GM18907 (cell line): Measurements from ENCODE around the gene RPL3.

ENCODE experiments used
- ATAC-seq: cut with Tn5 transposase; IDR thresholded peaks from one replicate; pipeline ENCODE4 v1.9.1; 2021; ENCODE audit warnings: mild to moderate bottlenecking, moderate library complexity; ENCODE audit not compliant: unreplicated experiment

The RPL3 gene

DNA sequence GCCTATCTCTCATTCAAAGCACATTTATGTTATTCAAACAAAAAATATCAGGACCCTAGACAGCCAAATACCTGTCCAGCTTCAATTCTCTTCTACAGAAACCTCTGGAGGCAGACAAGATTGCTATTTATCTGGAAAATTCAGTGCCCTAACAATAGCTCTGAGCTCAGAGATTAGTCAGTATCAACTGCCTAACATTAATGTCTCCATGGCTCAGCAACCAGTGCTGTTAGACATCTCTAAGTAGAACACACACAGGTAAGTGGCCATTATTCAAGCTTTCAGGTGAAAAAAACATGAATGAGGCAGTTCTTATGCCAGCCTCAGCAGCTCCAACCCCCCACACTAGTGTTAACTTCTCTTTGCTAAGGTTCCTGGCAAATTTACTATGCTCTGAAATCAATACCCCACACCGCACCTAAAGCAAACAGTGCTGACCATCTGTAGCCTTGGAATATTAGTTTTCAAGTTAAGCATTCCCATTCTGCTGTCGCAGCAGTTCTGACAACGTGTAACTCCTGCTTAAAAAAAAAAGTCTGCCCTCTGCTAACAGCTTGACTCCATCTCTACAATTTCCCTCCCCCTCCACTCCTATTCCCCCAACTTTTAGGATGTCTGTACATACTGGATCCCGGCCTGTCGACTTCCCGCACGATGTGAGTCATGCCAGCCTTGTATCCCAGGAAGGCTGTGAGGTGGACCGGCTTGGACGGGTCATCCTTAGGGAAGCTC lies 1.5 kb downstream of the RPL3 start:
- no peak for ATAC-seq

DNA sequence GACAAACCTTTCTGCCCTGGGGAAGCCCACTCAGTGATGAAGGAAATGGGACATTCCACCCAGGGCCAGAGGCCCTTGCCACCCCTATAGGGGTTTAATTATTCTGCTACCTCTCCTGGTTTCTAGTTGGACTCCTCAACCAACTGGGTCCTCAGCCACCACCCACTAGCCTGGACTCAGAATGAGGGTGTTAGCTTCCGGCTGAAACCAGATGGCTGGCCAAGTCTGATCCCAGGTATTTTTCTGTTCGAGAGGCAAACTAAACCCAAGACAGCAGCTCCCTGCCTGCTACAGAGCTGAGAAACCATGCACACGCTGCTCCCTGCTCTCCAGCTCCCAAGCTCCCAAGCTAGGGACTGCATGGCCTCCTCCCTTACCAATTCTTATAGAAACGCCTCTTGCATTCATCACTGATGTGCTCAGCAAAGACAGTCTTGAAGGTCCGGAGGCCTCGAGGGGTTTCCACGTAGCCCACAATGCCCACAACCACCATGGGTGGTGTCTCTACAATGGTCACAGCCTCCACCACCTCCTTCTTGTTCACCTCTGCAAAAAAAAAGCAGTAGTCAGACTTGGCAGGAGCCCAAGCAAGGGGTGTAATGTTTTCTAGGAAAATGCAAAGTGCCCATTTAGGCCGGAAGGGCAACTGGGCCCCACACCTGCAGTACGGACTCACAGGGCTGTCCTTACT lies 2.2 kb downstream of the RPL3 start:
- no peak for ATAC-seq

DNA sequence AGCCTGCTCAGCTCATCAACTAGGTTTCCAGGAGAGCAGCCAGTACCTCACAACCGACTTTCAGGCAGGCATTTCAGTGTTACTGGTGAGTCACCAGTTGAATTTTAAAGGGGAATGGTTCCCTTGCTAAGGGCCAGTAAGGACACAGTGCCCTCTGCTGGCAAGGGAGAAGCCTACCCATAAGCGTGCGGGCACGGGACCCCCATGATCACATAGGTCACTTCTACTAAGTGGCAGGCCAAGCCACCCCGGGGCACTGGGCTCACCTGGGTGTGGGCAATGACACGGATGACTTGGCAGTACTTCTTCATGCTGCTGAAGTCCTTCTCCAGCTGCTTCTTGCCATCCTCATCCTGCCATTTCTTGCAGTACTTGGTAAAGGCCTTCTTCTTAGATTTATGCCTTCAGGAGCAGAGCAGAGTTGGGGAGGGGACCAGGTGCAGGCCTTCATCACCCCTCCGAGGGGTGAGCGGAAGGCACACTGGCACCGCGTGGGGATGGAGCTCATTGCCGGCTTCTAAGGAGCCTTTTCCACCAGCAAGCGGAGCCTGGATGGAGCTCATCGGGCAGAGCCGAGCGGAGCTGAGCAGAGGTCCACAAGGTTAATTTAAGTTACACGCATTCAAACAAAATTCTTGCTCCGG lies 2.9 kb downstream of the RPL3 start:
- no peak for ATAC-seq

DNA sequence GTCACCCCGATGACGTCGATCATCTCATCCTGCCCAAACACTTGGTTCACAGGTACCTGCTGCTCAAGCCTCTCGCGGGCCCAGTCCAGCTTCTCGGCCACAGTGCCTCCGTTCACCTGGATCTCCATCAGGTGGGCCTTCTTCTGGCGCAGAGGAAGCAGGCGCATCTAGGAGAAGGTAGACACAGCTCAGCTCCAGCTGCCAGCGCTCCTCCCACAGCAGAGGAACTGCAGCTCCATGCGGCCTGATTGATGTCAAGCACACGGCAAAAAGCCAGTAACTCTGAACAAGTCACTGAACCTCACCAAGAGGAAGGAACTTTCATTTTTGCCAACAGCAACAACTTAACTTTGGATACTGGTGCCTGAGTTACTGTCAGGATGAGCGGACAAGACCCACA lies 4.0 kb downstream of the RPL3 start:
- no peak for ATAC-seq

DNA sequence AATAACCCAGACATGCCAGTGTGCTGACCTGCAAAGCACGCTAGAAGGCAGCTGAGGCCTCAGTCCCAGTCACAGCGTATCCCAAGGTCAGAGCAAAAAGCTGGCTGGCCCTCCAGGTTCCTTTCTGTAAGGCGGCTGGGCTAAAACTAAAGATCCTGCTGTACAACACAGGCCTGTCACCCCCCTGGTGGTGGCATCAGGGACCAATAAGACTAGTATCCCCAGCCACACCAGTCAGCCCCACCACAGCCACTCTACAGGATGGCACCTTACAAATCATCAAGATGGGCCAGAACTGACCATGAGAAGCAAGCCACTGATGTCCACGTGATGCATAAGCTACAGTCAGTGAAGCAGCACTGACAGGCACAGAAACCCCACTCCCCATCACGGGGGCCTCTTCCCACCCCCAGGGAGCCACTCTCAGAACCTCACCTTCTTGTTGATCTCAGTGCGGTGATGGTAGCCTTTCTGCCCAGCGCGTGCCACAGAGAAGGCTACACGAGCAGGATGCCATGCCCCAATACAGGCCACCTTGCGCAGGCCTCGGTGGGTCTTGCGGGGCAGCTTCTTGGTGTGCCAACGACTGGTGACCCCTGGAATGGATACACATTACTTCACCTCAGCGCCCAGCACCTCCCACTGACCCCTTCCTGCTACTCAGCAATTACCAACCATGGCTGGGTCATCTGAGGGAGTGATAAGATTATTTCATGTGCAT lies 5.0 kb downstream of the RPL3 start:
- no peak for ATAC-seq

DNA sequence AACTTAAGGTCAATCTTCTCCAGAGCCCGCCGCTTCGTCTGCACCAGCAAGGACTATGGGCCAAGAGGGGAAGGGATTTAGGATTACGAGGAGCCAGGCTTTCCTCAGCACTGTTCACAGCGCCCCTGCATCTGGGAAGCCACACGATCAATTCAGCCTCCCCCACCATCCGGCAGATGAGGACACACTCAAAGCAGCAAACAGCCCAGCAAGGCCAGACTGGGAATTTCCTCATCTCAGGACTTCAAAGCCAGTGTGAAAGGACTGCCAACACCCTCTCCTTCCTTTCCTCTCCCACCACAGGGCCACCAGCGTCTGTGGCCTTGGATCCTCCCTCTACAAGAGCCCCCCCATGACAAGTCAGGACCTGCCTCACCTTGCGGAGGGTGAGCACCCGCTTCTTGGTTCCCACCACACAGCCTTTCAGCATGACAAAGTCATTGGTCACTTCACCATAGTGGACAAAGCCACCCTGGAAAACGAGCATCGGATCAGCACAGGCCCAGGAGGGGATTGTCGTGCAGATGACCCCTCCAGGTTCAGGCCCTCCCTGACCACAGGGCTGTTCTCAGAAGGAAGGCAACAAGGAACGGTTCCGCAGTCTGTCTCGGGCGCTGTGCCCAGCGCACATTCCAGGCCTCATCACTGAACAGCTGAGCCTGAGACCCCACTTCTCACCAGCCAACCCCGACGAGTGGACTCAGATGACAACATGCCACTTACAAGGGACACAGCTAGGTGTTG lies 6.0 kb downstream of the RPL3 start:
- ATAC-seq = no peak

DNA sequence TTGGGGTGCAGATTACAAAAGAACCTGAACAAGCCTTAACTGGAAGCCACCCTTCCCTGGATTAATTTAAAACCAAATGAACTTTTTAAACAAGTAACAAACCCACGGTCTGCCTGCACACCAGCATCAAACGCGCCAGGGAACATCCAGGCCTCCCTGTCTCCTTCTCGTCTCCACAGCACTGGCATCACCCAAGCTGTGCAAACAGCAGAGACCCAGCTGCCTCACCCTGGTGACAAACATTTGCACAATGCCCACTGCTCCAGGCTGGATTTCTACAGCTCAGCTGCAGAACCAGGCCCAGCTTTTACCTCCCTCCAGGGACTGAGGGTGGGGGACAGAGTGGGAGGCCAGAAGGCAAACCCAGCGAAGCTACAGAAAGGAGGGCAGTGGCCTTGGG lies 7.0 kb downstream of the RPL3 start:
- no peak for ATAC-seq

DNA sequence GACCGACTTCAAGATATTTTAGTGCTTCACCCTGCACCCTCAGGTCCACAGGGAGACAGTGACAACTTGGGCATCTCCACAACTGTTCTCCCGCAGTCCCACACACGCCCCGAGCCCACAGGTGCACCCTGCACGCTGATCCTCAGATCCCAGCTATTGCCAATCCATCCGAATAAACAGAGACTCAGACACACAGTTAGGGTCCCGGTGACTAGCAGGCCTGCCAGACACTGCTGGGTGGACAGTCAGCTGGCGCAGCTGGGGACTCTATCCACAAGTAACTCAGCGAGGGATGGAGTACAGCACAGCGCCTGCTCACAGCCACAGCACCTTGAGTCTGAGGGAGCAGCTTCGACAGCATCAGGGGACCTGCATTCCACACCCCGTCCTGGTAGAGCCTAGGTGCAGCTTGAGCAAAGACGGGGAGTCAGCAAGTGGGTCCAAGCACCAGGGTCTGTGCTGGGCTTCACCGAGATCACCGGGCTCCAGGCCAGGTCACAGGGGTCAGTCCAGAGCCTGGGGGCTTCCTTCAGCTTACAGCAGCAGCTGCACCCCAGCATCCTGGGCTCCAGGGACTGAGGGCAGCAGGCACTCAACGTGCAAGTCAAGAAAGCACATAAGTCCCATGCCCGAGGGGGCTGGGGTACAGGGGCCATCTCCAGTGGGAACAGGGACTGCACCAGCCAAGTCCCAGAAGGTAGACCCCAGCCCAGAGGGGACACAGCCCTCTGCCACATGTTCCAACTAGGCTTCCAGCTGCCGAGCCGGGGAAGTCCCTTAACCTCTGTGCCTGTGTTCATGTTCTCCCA lies 7.6 kb downstream of the RPL3 start:
- no peak for ATAC-seq

DNA sequence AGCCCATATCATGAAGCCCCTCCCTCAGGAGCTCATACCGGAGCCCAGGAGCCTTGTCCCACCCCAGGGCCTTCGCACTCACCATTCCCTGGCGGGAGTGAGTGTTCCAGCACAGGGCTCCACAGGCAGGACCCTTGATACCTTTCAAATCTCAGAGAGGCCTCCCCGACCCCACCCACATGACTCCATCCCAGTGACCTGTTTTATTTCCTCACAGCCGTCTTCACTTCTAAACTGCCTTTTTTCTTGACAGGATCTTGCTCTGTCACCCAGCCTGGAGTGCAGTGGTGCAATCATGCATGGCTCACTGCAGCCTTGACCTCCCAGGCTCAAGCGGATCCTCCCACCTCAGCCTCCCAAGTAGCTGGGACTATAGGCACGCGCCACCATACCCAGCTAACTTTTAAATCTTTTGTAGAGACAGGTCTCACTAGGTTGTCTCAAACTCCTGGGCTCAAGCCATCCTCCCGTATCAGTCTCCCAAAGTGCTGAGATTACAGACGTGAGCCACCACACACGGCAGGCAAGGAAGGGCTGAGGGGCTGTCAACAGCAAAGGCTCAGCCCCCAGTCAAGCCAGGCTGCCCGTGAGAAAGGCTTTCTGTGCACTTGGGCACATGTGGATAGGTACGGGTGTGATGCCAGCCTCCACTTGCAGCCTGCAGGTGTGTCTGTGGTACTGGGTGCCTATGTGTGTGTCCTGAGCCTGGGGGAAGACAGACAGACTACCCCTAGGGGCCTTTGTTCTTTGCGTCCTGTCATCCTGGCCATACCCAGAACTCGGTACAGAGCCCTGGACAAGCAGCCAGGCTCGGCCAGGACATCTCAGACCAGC lies 9.3 kb downstream of the RPL3 start:
- ATAC-seq = no peak

DNA sequence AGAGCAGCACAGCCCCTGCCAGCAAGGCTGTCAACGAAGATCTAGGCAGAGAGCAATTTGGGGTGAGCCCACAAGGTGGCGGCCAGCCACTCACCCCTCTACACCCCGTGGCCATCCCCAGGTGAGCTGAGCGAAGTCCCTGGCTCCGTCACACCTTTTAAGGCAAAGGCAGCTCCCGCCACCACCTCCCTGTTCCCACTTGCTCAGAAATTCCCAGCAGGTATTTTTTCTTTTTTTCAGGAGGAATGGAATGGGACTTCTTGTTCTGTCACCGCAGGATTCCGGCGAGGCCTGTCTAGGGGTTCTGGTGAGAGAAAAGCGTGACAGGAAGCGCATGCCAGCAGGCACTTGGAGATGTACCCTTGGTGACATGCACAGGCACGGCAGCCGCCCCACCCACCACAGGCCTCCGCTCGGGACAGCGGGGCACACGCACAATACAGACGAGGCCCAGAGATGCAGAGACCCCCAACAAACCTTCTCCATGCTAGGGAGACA lies 10.0 kb downstream of the RPL3 start:
- ATAC-seq = no peak

DNA sequence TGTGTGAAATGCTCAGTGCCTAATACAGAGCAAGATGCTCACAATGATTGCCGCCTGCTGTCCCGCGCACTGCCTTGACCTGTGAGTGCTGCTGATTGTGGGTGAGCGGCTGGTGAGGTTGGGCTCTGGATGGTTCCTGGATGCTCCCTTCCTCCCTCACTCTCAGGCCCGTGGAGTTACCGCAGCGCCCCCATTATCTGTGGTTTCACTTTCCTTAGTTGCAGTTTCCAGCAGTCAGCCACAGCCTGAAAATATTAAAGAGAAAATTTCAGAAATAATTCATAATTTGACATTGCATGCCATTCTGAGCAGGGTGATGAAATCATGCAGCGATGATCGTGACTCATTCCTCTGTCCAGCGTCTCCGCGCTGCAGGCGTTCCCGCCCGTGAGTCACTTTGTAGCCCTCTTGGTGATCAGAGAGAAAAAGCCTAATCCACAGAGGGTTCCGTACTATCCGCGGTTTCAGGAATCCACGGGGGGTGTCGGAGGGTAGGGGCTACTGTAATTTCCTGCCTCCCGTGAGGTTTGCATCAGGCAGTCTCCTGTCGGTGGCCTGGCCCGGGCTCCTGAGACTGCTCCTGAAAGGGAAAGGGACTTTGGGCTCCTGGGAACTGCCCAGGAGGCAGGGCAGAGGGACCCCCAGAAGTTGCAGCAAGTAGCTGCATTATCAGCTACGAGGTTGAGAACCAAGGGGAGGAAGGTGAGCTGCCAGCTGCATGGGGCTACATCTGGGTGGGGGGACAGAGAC lies 10.6 kb downstream of the RPL3 start:
- ATAC-seq = no peak

DNA sequence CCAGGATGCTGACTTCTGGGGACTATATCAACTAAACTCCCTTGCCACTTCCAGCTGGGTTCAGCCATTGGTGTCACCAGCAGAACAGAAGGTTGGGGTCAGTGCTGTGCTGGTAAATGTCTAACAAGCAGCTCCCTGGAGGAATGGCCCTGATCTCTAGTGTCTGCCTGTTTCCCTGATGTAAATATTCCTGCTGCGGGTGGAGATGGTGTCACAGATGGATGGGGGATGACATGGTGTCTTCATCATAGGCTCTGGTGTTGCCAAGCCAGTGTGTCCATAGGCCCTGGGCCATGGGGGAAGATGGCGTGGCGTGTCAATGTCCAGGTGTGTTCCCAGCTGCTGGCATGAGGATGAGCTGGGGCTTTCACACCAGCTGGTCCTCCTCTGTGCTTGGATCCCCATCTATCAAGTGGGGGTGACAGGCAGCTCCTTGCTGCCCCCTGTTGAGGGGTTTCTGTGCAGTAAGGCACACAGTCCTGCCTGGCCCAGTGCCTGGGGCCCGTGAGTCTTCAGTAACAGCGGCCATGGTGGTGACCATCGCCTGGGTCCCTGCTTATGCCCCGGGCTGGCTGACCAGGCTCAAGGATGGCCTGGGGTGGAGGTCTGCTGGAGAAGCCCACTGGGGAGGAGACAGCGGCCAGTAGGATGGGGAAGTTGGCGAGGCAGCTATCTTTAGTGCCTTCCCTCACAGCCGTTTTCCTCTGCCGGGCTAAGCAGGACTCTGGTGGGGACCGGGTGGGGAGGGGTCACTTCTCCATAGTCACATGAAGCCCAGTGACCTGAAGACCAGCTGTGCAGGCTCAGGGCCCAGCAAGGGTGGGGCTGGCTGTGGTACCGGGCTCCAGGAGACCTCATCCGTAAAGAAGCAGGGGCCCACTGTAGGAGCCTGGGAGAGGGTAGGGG lies 12.7 kb downstream of the RPL3 start:
- ATAC-seq = no peak

DNA sequence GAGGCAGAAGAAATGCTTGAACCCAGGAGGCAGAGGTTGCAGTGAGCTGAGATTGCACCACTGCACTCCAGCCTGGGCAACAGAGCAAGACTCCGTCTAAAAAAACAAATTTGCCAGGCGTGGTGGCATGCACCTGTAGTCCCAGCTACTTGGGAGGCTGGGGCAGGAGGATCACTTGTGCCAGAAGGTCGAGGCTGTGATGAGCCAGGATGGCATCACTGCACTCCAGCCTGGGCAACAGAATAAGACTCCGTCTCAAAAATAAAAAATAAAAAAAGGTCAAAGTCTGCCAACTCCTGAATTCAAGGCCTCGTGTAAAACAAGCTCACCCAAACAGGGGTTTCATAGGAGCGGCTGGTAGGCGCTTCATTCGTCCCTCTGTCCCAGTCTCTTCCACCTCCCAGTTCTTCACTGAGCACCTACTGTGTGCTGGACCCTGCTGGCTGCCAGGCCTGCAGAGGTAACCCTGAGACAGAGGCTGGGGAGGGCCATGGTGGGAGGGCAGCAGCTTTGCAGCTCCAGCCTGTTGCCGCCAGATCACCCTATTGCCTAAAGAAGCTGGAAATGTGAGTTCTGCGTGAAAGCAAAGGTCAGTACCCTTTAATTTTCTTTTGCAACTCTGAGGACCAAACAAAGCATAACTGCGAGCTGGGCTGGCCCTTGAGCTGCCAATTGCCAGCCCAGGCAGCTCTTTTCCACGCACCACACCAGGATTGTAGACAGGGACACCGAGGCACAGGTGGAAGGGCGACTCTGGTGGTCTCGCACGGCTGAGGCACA lies 15.3 kb downstream of the RPL3 start:
- no peak for ATAC-seq

DNA sequence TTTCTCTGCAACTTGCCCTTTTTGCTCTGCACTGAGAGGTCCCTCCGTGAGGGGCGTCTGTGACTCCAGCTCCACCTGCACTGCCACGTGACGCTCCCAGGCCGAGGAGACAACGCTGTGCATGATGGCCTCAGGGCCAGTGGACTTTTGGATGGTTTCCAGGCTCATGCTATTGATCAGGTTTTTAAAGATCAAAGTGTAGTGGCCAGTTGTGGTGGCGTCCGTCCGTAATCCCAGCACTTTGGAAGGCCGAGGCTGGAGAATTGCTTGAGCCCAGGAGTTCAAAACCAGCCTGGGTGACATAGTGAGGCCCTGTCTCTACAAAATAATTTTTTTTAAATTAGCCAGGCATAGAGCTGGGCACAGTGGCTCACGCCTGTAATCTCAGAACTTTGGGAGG lies 16.1 kb downstream of the RPL3 start:
- ATAC-seq = no peak

DNA sequence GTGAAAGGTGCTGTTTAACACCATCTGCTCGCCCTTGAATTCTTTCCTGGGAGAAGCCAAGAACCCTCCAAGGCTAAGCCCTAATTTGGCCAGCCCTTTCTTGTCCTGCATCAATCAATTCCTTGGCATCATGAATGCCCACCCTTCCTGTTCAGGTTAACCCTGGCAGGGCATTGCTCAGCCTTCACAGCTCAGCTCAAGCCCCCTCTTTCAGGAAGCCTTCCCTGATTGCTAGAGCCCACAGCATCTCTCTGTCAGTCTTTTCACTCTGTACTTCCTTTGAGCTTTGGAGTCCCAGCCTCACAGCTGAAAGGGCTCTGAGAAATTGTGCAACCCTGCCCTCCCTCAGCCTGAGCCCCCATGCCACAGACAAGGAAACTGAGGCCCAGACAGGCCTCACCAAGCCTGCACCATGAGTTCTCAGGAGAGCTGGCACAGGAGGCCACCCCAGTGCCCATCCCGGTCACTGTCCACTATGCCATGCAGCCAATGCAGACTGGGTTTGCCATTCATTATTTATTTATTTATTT lies 16.9 kb downstream of the RPL3 start:
- no peak for ATAC-seq

DNA sequence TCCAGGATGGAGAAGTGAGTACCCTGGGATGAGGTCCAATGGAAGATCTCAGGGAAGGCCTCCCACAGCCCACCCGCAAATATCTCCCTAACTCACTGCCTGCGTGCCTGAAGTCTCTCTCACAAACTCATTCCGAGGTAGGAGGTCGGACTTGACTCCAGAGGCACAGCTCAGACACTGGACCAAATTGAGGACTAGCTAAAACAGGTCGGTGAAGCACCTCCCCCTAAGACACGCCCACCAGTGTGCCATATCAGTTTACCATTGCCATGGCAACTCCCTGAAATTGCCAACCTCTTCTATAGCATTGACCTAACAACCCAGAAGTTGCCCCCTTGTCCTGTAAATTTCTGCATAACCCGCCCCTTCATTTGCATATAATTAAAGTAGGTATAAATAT lies 17.5 kb downstream of the RPL3 start:
- no peak for ATAC-seq
